DMS 273 (cell line): ENCODE data around the gene CANX.
"Not testable (repeated sequence)": the region's sequence is repeated elsewhere in the genome, so short reads cannot be mapped to it uniquely, and the experiment has no call there.

Experiments used
- DNase-seq: peaks from one replicate; lab custom pipeline; 2025; ENCODE audit not compliant: unreplicated experiment; lab: John Stamatoyannopoulos, UW

The CANX gene

DNA sequence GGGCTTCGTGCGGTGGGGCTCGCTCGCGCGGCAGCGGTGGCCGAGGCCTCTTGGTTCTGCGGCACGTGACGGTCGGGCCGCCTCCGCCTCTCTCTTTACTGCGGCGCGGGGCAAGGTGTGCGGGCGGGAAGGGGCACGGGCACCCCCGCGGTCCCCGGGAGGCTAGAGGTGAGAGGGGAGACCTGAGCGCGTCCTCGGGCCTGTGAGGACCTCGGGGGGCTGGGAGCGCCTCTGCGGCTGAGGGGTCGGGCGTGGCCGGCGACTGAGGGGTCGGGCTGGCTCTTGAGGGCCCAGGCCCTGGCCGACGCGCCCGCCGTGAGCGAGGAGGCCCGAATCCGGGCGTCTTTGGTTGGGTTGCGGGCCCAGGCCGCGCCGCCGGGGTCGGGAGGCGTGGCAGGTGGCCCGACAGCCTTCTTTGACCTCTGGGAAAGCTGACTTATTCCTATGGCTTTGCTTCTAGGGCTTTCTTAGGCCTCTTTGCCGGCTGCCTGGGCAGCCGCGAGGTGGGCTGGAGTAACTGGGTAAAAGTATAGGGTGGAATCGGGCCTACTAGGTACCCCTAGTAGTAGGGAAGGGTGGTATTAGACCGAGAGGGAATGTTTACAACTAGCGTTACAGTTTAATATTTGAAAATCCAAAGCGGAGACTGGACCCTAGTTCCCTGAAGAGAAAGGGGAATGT is at the start of gene CANX:
Gene CANX, plus strand, starts transcription at position 33 of the 681 bp plus-strand sequence. CDS start 6,715 bp downstream, outside the sequence.
- DNase-seq = peak; percentile 62

GRCh38 chr5:179649166-179649703 is 49.5 kb upstream of the CANX start:
- not testable (repeated sequence) for DNase-seq

- not testable (repeated sequence) for DNase-seq
Measured at GRCh38 chr5:179650245-179650644, 48.5 kb upstream of the CANX start.

- not testable (repeated sequence) for DNase-seq
Measured at GRCh38 chr5:179653135-179653534, 45.6 kb upstream of the CANX start.

DNA sequence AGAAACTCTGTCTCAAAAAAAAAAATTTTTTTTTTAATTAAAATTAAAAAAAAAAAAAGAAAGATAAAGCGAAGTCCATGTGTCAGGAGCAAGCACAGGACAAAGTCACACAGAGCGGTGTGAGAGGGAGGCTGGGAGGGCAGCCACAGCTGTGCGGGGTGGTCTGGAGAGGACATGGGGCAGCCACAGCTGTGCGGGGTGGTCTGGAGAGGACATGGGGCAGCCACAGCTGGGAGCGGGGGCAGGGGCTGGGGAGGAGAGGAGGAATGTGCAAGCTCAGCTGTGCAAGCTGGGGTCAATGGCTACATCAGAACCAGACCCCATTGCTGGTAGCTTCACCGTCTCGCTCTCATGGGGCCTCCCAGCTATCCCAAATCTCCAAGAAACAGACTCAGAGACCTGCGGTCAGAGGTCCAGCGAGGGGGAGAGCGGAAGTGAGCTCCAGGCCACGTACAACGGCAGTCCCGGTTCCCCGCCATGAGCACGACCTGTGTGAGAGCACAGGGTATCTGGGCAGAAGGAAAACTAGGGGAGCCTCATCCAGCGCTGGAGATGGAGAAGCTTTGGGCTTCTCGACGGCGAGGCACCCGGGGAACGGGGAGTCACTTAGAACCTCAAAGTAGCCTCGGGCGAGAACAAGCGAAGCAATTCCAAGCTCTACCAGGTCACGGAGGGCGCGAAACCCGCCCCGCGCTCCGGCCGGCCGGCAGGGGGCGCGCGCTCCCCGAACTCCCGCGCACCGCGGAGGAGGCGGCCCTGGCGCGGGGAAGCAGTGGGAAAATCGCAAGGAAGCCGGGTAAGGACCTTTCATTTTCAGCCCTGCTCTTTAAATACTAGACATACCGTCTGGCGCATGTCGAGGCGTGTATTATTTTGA is 41.2 kb upstream of the CANX start:
- DNase-seq = not testable (repeated sequence)

DNA sequence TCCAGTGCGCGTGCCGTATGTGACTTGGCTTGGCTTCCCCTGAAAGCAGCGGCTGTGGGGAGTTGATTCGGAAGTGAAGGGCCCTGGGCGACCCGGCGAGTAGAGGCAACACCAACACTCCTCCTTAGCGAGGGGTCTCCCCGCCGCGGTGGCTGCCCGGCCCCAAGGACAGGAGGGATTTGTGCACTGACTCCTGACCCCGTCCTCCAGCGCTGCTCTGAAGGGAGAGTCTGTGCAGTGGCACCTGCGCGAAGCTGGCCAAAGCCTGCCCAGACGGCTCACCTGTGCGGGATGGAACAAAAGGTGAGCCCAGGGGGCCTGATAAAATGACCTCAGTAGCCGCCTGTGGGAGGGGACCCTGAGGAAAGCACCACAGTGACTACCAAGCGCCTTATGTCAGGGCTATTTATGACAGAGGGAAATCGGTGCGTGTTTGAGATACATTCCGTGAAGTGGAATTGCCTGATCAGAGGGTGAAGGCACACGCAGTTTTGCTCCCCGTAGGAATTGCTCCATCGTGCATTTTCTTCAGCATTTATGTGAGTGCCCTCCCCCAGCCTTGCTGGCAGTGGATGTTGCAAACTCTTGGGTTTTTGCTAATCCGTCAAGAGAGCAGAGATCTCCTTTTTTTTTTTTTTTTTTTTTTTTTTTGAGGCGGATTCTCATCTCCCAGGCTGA is 40.4 kb upstream of the CANX start:
- DNase-seq = peak; percentile 37

GRCh38 chr5:179661647-179662046 is 37.1 kb upstream of the CANX start:
- DNase-seq = not testable (repeated sequence)

DNA sequence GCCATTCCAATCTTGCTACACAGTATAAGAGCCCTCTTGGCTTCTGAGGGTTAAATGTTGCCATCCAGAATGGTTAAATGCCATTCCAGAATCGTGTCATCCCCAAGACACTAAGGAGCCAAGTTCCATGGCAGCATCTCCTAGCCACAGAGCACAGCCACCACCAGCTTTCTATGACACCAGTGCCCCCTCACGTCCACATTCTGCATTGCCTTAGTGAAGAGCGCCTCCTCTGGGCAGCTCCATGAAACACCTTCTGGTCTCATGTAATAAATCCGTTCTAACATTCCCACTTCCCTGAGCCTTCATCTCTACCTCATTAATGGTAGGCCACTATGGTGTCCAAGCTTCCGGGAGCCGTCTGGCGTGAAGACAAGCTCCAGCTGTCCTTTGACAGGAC is 30.4 kb upstream of the CANX start:
- DNase-seq = peak; percentile 75

DNA sequence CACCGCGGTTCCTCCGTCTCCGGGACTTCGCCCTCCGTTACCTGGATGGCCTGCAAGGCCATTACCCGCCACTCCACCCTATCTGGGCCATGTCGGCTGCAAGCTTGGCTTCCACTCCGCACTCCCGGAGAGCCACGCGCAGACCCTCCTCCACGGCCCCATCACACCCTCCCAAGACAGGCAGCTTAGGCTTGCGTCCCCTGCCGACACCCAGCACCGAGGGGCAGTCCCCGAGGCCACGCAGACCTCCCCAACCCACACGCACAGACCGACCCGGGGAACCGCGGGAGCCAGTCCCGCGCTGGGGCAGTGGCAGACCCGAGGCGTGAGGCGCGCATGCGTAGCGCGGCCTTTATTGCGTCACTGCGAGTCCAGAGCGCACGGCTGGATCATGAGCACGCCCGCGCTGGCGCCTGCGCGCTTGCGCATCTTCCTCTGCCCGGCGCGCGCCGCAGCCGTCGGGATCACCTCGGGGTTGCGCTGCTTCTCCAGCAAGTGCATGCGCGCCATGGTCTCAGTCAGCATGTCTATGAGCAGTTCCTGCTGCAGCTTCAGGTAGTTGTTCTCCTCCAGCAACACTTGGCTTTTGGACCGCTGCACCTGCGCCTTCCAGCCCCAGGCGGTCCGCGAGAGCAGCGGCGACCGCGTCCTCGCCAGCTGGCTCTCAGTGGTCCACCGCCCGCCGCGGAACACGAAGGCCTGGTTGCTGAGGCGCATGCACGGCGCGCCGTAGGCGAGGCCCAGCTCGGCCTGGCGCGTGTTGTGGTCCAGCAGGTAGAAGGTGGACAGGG is 20.3 kb upstream of the CANX start:
- peak; percentile 99 for DNase-seq

GRCh38 chr5:179679014-179679674 is 19.6 kb upstream of the CANX start:
- peak; percentile 70 for DNase-seq

DNA sequence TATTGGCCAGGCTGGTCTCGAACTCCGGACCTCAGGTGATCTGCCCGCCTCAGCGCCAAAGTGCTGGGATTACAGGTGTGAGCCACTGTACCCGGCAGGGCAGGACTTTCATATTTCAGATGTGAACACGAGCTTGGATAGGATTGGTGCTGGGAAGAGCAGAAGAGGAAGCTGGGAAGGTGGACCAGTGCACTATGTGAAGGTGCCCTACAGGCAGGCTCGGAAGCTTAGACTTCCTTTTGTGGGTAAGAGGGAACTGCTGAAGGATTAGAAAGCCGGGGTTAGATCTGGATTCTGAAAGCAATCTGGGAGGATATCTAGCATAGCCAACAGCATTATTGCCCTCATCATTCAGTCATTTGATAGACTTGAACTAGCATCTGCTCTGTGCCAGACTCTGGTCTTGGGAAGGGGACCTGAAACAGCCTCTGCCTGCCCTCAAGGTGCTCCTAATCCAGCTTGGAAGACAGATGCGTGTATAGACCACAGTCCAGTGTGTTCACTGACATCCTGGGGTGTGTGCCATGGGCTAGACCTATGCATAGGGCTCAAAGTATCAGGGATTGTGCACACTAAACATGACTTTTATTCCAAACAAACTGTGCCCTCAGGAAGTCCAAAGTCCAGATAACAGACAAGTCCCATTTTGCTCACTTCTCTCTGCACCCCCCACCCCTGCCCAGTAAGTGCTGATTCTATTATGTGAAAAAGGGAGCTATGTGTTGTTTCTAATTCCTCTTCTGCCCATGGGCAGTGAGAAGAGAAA is 18.6 kb upstream of the CANX start:
- no peak for DNase-seq

- no peak for DNase-seq
Measured at GRCh38 chr5:179680780-179681401, 17.9 kb upstream of the CANX start, which contains the start of gene CBY3. TSS of gene CBY3 (minus strand) at chr5:179681034. CDS start at chr5:179680918, 116 bp downstream.

DNA sequence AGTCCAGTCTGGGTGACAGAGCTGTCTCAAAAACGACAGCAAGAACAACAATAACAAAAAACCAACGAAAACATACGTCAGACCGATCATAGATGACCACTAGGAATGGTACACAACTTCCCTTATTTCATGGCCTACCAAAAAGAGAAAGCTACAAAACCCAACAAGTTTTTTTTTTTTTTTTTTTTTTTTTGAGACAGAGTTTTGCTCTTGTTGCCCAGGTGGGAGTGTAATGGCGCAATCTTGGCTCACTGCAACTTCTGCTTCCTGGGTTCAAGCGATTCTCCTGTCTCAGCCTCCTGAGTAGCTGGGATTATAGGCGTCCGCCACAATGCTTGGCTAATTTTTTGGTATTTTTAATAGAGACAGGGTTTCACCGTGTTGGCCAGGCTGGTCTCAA is 9.6 kb upstream of the CANX start:
- DNase-seq = not testable (repeated sequence)

- no peak for DNase-seq
Measured at GRCh38 chr5:179694561-179694960, 4.2 kb upstream of the CANX start.

- no peak for DNase-seq
Measured at GRCh38 chr5:179696603-179697002, 2.2 kb upstream of the CANX start.

DNA sequence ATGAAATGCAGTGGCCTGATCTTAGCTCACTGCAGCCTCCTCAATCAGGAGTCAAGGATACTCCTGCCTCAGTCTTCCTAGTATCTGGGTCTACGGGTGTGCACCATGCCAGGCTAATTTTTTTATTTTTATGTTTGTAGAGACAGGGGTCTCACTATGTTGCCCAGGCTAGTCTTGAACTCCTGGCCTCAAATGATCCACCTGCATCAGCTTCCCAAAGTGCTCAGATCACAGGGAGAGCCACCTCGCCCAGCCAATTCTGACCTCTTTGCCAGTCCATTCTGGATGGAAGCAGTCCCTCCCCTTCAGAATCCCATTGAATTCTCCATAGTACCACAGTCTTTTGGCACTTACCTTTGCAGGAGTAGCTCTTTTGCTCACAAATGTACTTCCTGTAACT is 1.7 kb upstream of the CANX start:
- DNase-seq = no peak

- DNase-seq = not testable (repeated sequence)
Measured at GRCh38 chr5:179697543-179697942, 1.2 kb upstream of the CANX start.
